Activated T-cell treated with anti-CD3 and anti-CD28 coated beads, Interleukin-2, amount 50 U/mL, for 24 hours (primary cell): Measurements from ENCODE around the gene SPAG7.
A peak's percentile ranks its signal among the peaks of the same experiment; 100 is the strongest.

Experiments
- DNase-seq: peaks from one replicate; pipeline ENCODE4 v3.0.0-alpha.2; 2020
- H3K27ac Mint-ChIP-seq: 2 replicates; pipeline ENCODE4 v1.8.0; 2020; ENCODE audit warnings: mild to moderate bottlenecking, mixed read lengths
- H3K27me3 Mint-ChIP-seq: 2 replicates; pipeline ENCODE4 v1.8.0; 2020; ENCODE audit warnings: mixed read lengths
- H3K36me3 Mint-ChIP-seq: 2 replicates; pipeline ENCODE4 v1.8.0; 2020; ENCODE audit warnings: low read depth, mixed read lengths
- H3K4me1 Mint-ChIP-seq: 2 replicates; pipeline ENCODE4 v1.8.0; 2020; ENCODE audit warnings: low read depth, mixed read lengths
- H3K4me3 Mint-ChIP-seq: 2 replicates; pipeline ENCODE4 v1.8.0; 2020; ENCODE audit warnings: mild to moderate bottlenecking, moderate library complexity, mixed read lengths
- H3K9me3 Mint-ChIP-seq: 2 replicates; pipeline ENCODE4 v1.8.0; 2020; ENCODE audit warnings: mixed read lengths

The SPAG7 gene

GRCh38 chr17:4967539-4968485, at the start of gene SPAG7:
TSS of gene SPAG7 (minus strand) at chr17:4967817. CDS start at chr17:4967804, 13 bp downstream.
- Mint-ChIP-seq H3K9me3 (peaks cover 5% of the 10 kb centered on the region), H3K27me3 (no peaks in the 10 kb centered on the region), H3K27ac (no peak within 1 kb of the TSS), H3K36me3 (peaks cover 17% of the 10 kb centered on the region), H3K4me1 (peaks cover 43% of the 10 kb centered on the region), H3K4me3 (no peak within 1 kb of the TSS)
- peak; percentile 98 for DNase-seq

GRCh38 chr17:5014357-5014756, 46.7 kb upstream of the SPAG7 start:
- Mint-ChIP-seq H3K36me3 (peaks cover 76% of the 10 kb centered on the region), H3K4me1 (peaks cover 30% of the 10 kb centered on the region), H3K27me3 (no peaks in the 10 kb centered on the region), H3K27ac (no peak overlapping the region), H3K9me3 (no peaks in the 10 kb centered on the region), H3K4me3 (no peak overlapping the region)
- DNase-seq, result no peak

- Mint-ChIP-seq H3K9me3 (no peaks in the 10 kb centered on the region), H3K27ac (peak overlapping the region; percentile 82), H3K36me3 (peaks cover 84% of the 10 kb centered on the region), H3K4me3 (no peak overlapping the region), H3K27me3 (no peaks in the 10 kb centered on the region), H3K4me1 (peaks cover 21% of the 10 kb centered on the region)
- DNase-seq, result no peak
Observed at GRCh38 chr17:5011928-5012327, 44.3 kb upstream of the SPAG7 start.

GRCh38 chr17:5003214-5003867, 35.7 kb upstream of the SPAG7 start:
- peaks cover 82% of the 10 kb centered on the region for H3K36me3 Mint-ChIP-seq

GRCh38 chr17:5002121-5002788, 34.6 kb upstream of the SPAG7 start:
- no peak overlapping the region for H3K4me3 Mint-ChIP-seq
- H3K27ac Mint-ChIP-seq, result no peak overlapping the region
- H3K27me3 Mint-ChIP-seq, result no peaks in the 10 kb centered on the region
- no peaks in the 10 kb centered on the region for H3K9me3 Mint-ChIP-seq
- H3K36me3 Mint-ChIP-seq, result peaks cover 71% of the 10 kb centered on the region
- no peak for DNase-seq
- H3K4me1 Mint-ChIP-seq, result peaks cover 15% of the 10 kb centered on the region

More at GRCh38 chr17:5003214-5003867, 35.7 kb upstream of the SPAG7 start:
- no peaks in the 10 kb centered on the region for H3K27me3 Mint-ChIP-seq
- H3K9me3 Mint-ChIP-seq, result no peaks in the 10 kb centered on the region
- no peak overlapping the region for H3K27ac Mint-ChIP-seq
- DNase-seq, result no peak
- H3K4me1 Mint-ChIP-seq, result peaks cover 15% of the 10 kb centered on the region
- no peak overlapping the region for H3K4me3 Mint-ChIP-seq

GRCh38 chr17:5000237-5000639, 32.6 kb upstream of the SPAG7 start:
- Mint-ChIP-seq H3K4me3 (no peak overlapping the region), H3K4me1 (peaks cover 20% of the 10 kb centered on the region), H3K27me3 (no peaks in the 10 kb centered on the region), H3K9me3 (no peaks in the 10 kb centered on the region), H3K27ac (peak overlapping the region; percentile 22), H3K36me3 (peaks cover 54% of the 10 kb centered on the region)
- DNase-seq, result no peak

- Mint-ChIP-seq H3K27me3 (no peaks in the 10 kb centered on the region), H3K27ac (peak overlapping the region; percentile 76), H3K4me1 (peaks cover 23% of the 10 kb centered on the region), H3K36me3 (peaks cover 47% of the 10 kb centered on the region), H3K4me3 (peak overlapping the region; percentile 83), H3K9me3 (no peaks in the 10 kb centered on the region)
- DNase-seq, result no peak
Observed at GRCh38 chr17:4999430-5000093, 31.9 kb upstream of the SPAG7 start.

GRCh38 chr17:4998732-4999429, 31.3 kb upstream of the SPAG7 start:
- H3K27me3 Mint-ChIP-seq, result no peaks in the 10 kb centered on the region
- H3K4me1 Mint-ChIP-seq, result peaks cover 23% of the 10 kb centered on the region
- H3K4me3 Mint-ChIP-seq, result peak overlapping the region; percentile 83
- peaks cover 40% of the 10 kb centered on the region for H3K36me3 Mint-ChIP-seq
- peak; percentile 41 for DNase-seq
- no peaks in the 10 kb centered on the region for H3K9me3 Mint-ChIP-seq
- H3K27ac Mint-ChIP-seq, result peak overlapping the region; percentile 76

- peak overlapping the region; percentile 76 for H3K27ac Mint-ChIP-seq
- peak overlapping the region; percentile 83 for H3K4me3 Mint-ChIP-seq
- peaks cover 23% of the 10 kb centered on the region for H3K4me1 Mint-ChIP-seq
- DNase-seq, result no peak
- H3K9me3 Mint-ChIP-seq, result no peaks in the 10 kb centered on the region
- peaks cover 33% of the 10 kb centered on the region for H3K36me3 Mint-ChIP-seq
- no peaks in the 10 kb centered on the region for H3K27me3 Mint-ChIP-seq
Observed at GRCh38 chr17:4998027-4998731, 30.6 kb upstream of the SPAG7 start.

GRCh38 chr17:4997302-4998026, 29.8 kb upstream of the SPAG7 start, which contains the start of the genes INCA1 and KIF1C:
TSS of gene INCA1 (minus strand) at chr17:4997522. CDS start at chr17:4994437, 3,085 bp downstream.
TSS of gene KIF1C (plus strand) at chr17:4997950. CDS start at chr17:5000247, 2,297 bp downstream.
- Mint-ChIP-seq H3K9me3 (no peaks in the 10 kb centered on the region), H3K4me3 (peak within 1 kb of the TSS; percentile 83), H3K27me3 (no peaks in the 10 kb centered on the region), H3K27ac (peak within 1 kb of the TSS; percentile 90), H3K4me1 (peaks cover 23% of the 10 kb centered on the region), H3K36me3 (peaks cover 26% of the 10 kb centered on the region)
- peak; percentile 96 for DNase-seq

GRCh38 chr17:4994081-4994595, 26.5 kb upstream of the SPAG7 start:
- Mint-ChIP-seq H3K27ac (no peak overlapping the region), H3K36me3 (peaks cover 22% of the 10 kb centered on the region), H3K4me1 (peaks cover 32% of the 10 kb centered on the region), H3K4me3 (no peak overlapping the region), H3K9me3 (no peaks in the 10 kb centered on the region), H3K27me3 (no peaks in the 10 kb centered on the region)
- DNase-seq, result no peak

- Mint-ChIP-seq H3K9me3 (no peaks in the 10 kb centered on the region), H3K36me3 (peaks cover 63% of the 10 kb centered on the region), H3K4me3 (peak overlapping the region; percentile 93), H3K27ac (peak overlapping the region; percentile 97), H3K4me1 (peaks cover 49% of the 10 kb centered on the region), H3K27me3 (no peaks in the 10 kb centered on the region)
- peak; percentile 45 for DNase-seq
Observed at GRCh38 chr17:4987767-4988567, 20.4 kb upstream of the SPAG7 start.
